B cell (primary cell): ENCODE measurements around the gene APOBEC4. TPM values are rescaled to one million over a fixed set of nuclear protein-coding genes. Genes with fewer than 3 reads are reported as not detected.

Source experiments
- ATAC-seq: fragments of 200-7000 bp; cut with Tn5 transposase; one replicate; pipeline ENCODE4 v1.10.0; 2021; ENCODE audit warnings: low read depth, mild to moderate bottlenecking, moderate number of reproducible peaks, moderate library complexity
- CTCF ChIA-PET: fragments of 350-600 bp; sonication (Branson Sonifier 250); formaldehyde crosslinking; loops from one replicate; lab custom pipeline; 2021; ENCODE audit warnings: antibody characterized with exemption, inconsistent platforms; lab: Charles Lee
- POLR2A ChIA-PET: fragments of 350-600 bp; sonication (Branson Sonifier 250); formaldehyde crosslinking; loops from one replicate; lab custom pipeline; 2021; ENCODE audit warnings: antibody characterized with exemption; lab: Charles Lee
- DNase-seq: peaks from one replicate; pipeline ENCODE4 v3.0.0; 2013
- H2AFZ ChIP-seq: 2 replicates; pipeline ENCODE4 v1.6.1; 2012; ENCODE audit warnings: mild to moderate bottlenecking, low read depth, low read length; ENCODE audit not compliant: insufficient read depth, poor library complexity, severe bottlenecking
- H3K27ac ChIP-seq, 2 donors: 1 replicate in 1 of 2; 2 replicates in 1 of 2; pipeline ENCODE4 v1.5.1; 2012 to 2013; ENCODE audit warnings: low read length in 2 of 2, mild to moderate bottlenecking in 2 of 2, moderate library complexity in 1 of 2
- H3K27me3 ChIP-seq, 4 experiments: fragments of 200-600 bp in 1 of 4; sonication (generic) in 1 of 4; replicated peaks in 1 of 4; 1 replicate in 2 of 4; 2 replicates in 2 of 4; pipeline versions ENCODE4 v1.6.1 to v1.7.0; 2013 to 2016; ENCODE audit warnings: low read length in 3 of 4, mild to moderate bottlenecking in 2 of 4, mixed read lengths in 1 of 4, moderate library complexity in 1 of 4; ENCODE audit not compliant: insufficient read depth in 4 of 4, control insufficient read depth in 3 of 4; ENCODE audit errors: control extremely low read depth in 1 of 4
- H3K36me3 ChIP-seq, 2 experiments: replicated peaks in 1 of 2; 1 replicate in 1 of 2; 2 replicates in 1 of 2; pipeline versions ENCODE4 v1.6.1 to v1.7.1; 2013; ENCODE audit warnings: low read length in 1 of 2; ENCODE audit not compliant: insufficient read depth in 2 of 2, control insufficient read depth in 1 of 2; ENCODE audit errors: control extremely low read depth in 1 of 2, extremely low read depth in 1 of 2
- H3K4me1 ChIP-seq, 2 donors: fragments of 200-600 bp in 1 of 2; sonication (generic) in 1 of 2; 1 replicate in 1 of 2; 2 replicates in 1 of 2; pipeline versions ENCODE4 v1.5.1 to v1.6.1; 2013 to 2017; ENCODE audit warnings: low read length in 2 of 2; ENCODE audit not compliant: control insufficient read depth in 2 of 2, insufficient read depth in 2 of 2
- H3K4me2 ChIP-seq: replicated peaks from 2 replicates; pipeline ENCODE3; 2012; ENCODE audit warnings: mild to moderate bottlenecking, low read depth, low read length; ENCODE audit not compliant: poor library complexity, severe bottlenecking
- H3K4me3 ChIP-seq, 5 experiments: fragments of 200-600 bp in 1 of 5; sonication (generic) in 1 of 5; 1 replicate in 3 of 5; 2 replicates in 2 of 5; pipeline versions ENCODE4 v1.5.1 to v1.7.0; 2011 to 2016; ENCODE audit warnings: low read length in 4 of 5, mild to moderate bottlenecking in 4 of 5, low read depth in 2 of 5, control low read depth in 1 of 5, moderate library complexity in 1 of 5; ENCODE audit not compliant: insufficient read depth in 1 of 5; ENCODE audit errors: control extremely low read depth in 1 of 5, extremely low read depth in 1 of 5
- H3K79me2 ChIP-seq: fragments of 200-600 bp; sonication (generic); one replicate; pipeline ENCODE4 v1.6.0; 2016; ENCODE audit warnings: low read length; ENCODE audit not compliant: control insufficient read depth, insufficient read depth
- H3K9ac ChIP-seq: fragments of 200-600 bp; sonication (generic); 2 replicates; pipeline ENCODE4 v1.6.1; 2017; ENCODE audit warnings: mild to moderate bottlenecking, low read length, moderate library complexity
- H3K9me3 ChIP-seq, 3 donors: one replicate each; pipeline versions ENCODE4 v1.6.1 to v1.7.1; 2013; ENCODE audit warnings: low read length in 2 of 3; ENCODE audit not compliant: control insufficient read depth in 2 of 3, insufficient read depth in 1 of 3; ENCODE audit errors: control extremely low read depth in 1 of 3
- H4K20me1 ChIP-seq: 2 replicates; pipeline ENCODE4 v1.6.0; 2012; ENCODE audit warnings: mild to moderate bottlenecking, low read length; ENCODE audit not compliant: insufficient read depth, control insufficient read depth, poor library complexity, severe bottlenecking
- H3K27ac Mint-ChIP-seq: one replicate; pipeline ENCODE4 v1.8.0; 2021; ENCODE audit warnings: mixed read lengths
- H3K27me3 Mint-ChIP-seq: one replicate; pipeline ENCODE4 v1.8.0; 2021; ENCODE audit warnings: mixed read lengths
- H3K4me1 Mint-ChIP-seq: one replicate; pipeline ENCODE4 v1.8.0; 2021; ENCODE audit warnings: mixed read lengths
- H3K4me3 Mint-ChIP-seq: one replicate; pipeline ENCODE4 v1.8.0; 2021; ENCODE audit warnings: mixed read lengths
- H3K9me3 Mint-ChIP-seq: one replicate; pipeline ENCODE4 v1.8.0; 2022; ENCODE audit warnings: mixed read lengths; ENCODE audit not compliant: insufficient read depth
- CTCF ChIP-seq: fragments of 200-600 bp; IDR thresholded peaks from one replicate; pipeline ENCODE4 v1.8.0; 2022; ENCODE audit warnings: antibody characterized with exemption, mild to moderate bottlenecking
- EZH2 ChIP-seq: IDR thresholded peaks from 2 replicates; pipeline ENCODE4 v1.6.1; 2012; ENCODE audit warnings: borderline replicate concordance, low read depth, mild to moderate bottlenecking, moderate library complexity, low read length; ENCODE audit not compliant: insufficient read depth, poor library complexity, severe bottlenecking
- WGBS: methylation state at CpG from one replicate; pipeline ENCODE4 v1.1.5; 2013; ENCODE audit warnings: missing lambda C conversion rate; ENCODE audit not compliant: insufficient coverage; 5-methylcytosine and 5-hydroxymethylcytosine counted together
- intact Hi-C: fragments of 100-400 bp; cut with micrococcal nuclease; formaldehyde crosslinking; loops from one replicate; pipeline ENCODE4 v1.10.0; 2022
- polyA plus RNA-seq: library from polyadenylated mRNA; depleted of rRNA; stranded (reverse); fragments of >200 nt; gene quantifications from 2 replicates; pipeline ENCODE4 v1.2.3, GENCODE V29; 2012
- total RNA-seq, 2 donors: library from RNA; stranded (reverse); fragments of 120-200 nt in 1 of 2; gene quantifications; 1 replicate in 1 of 2; 2 replicates in 1 of 2; pipeline versions ENCODE4 v1.2.3 to v1.2.4, GENCODE V29; 2013 to 2022

Gene APOBEC4
- total and polyA plus RNA-seq, 2 donors (not counting 1 experiment from before 2014, with no cell fraction given), result not detected

- WGBS, result 0% methylated on average over 1 of the region's 4 CpGs
- intact Hi-C loops, result no loop called here
These were observed 46.6 kb upstream of the APOBEC4 start for GRCh38 chr1:183699616-183700160.

More at GRCh38 chr1:183699616-183700160, 46.6 kb upstream of the APOBEC4 start:
- TF ChIP-seq EZH2, result no peak
- no peak for TF ChIP-seq CTCF
- Mint-ChIP-seq H3K9me3 (no peaks in the 10 kb centered on the region), H3K4me1 (no peaks in the 10 kb centered on the region), H3K27ac (no peak overlapping the region), H3K27me3 (no peaks in the 10 kb centered on the region), H3K4me3 (no peak overlapping the region)
- H3K4me3 ChIP-seq, result no peak overlapping the region
- H3K27me3 ChIP-seq, result no peaks in the 10 kb centered on the region
- ChIA-PET CTCF (interaction anchor here (0.6 to 2.1 kb wide), 4 partner anchors 13 to 278 kb away, joined by 3 to 6 read pairs (median 3); no protein-coding TSS in a partner anchor), POLR2A (no interaction called here)
- H3K79me2 ChIP-seq, result no peaks in the 10 kb centered on the region
- H3K27ac ChIP-seq, result no peak overlapping the region
- H3K9me3 ChIP-seq, result no peaks in the 10 kb centered on the region
- ATAC-seq (no peak), DNase-seq (no peak)
- no peaks in the 10 kb centered on the region for H3K4me1 ChIP-seq
- no peaks in the 10 kb centered on the region for H4K20me1 ChIP-seq
- H3K4me2 ChIP-seq, result no peak overlapping the region
- no peak overlapping the region for H2AFZ ChIP-seq
- no peaks in the 10 kb centered on the region for H3K36me3 ChIP-seq
- H3K9ac ChIP-seq, result no peak overlapping the region
